Activated CD8-positive, alpha-beta memory T cell treated with anti-CD3 and anti-CD28 coated beads for 4 hours (primary cell): Measurements from ENCODE around the gene SHANK3.

Source experiments
- DNase-seq, 2 donors: peaks; one replicate each; pipeline ENCODE4 v3.0.0-alpha.2; 2020; ENCODE audit warnings: low read depth in 2 of 2

The SHANK3 gene

GRCh38 chr22:50699001-50699755 lies 26.6 kb downstream of the SHANK3 start:
- no peak for DNase-seq

GRCh38 chr22:50699756-50700386 lies 27.2 kb downstream of the SHANK3 start:
- DNase-seq = no peak

DNA sequence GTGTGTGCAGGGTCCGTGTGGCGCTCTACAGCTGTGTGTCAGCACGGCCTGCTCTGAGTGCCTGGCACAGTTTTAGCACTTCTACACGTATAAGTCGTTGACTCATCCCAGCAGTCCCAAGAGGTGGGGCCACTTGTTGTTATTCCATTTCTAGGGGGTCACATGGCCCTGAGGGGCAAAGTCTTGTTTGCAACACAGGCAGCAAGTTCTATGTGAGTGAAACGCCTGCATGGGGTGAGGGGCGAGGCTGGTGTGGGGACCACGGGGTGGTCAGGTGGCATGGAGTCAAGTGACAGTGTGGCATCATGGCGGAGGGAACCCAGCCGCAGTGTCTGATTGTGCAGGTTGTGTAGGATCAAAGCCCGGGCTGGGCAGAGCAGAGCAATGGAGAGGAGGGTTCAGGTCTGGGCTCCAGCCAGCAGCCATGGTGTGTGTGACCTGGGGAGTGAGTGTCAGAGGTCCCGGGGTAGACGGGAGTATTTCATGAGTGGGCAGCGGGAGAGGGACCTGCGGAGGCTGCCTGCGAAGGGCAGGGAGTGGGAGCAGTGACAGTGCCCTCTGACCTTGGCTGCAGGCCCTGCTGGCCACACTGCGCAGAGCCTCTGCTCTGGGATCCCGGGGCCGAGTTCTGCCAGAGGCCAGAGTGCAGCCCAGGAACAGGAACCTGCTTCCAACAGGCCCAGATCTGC lies 27.9 kb downstream of the SHANK3 start:
- no peak for DNase-seq

- DNase-seq = no peak
These were observed 28.4 kb downstream of the SHANK3 start for GRCh38 chr22:50701076-50701419.

DNA sequence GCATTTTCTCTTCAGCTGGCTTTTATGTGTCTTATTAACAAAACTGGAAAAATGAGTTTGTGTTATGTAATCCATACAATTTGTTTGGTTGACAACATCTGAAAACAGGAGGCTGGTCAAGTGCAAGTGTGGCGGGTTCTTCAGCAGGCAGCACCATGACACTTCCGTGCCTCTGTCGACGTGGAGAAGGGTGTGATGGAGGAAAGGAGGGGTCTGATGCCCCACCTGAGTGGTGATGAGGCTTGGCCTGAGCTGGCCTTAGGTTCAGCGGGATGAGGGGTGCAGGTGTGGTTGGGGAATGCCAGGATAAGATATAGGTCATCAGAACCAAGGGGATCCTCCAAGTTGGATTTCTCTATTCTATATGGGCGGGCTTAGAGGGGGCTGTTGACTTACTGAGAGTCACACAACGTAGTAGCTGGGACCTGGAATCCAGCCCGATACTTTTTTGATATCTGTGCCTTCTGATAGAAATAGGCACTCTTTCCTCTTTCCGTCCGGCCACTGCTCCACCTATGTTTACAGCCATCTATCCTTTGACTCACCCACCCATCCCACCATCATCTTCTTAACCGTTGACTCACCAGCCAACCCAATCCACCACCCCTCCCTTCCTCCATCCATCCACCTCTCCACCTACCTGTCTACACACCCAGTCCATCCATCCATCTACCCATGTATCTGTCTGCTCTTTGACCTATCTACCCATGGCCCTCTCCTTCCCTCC lies 29.0 kb downstream of the SHANK3 start:
- no peak for DNase-seq

- DNase-seq = no peak
These were observed 29.6 kb downstream of the SHANK3 start for GRCh38 chr22:50702261-50702671.

DNA sequence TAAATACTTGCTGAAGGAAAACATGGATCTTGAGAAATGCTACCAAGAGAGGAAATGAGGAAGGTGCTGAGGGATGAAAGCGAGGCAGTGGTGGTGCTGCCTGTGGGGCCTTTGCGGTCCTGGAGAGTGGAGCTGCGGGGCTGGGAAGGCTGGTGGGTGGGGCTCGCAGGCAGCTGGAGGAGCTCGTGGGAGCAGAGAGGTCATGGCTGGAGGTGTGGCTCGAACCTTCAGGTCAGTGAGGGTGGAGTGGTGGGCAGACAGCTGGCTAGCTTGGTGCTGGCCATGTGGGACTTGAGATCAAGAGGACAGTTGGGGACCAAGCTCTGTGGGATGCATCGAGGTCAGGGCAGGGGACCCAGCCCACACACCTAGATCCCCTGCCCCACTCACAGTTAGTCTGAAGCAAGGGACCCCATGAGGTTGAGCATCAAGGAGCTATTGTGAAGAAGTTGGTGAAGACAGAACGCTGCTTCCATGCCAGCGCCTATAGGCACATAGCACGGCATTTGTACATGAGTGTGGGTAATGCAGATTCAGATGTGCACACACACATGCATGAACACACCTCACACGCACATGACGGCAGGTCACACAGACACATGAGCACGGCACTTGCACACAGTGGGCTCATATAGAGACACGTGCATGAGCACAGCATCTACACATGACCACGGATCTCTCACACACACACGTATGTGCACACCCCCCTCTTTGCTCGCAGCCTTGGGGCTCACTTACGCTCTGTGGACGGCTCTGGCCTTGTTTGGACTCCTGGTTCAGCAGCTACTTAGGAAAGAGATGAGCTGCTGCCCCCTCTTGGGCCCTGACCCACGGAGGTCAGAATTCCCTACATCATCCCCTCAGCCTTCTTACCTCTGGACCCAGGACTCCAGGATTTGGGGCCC lies 30.4 kb downstream of the SHANK3 start:
- no peak for DNase-seq

- DNase-seq = no peak
These were observed 31.3 kb downstream of the SHANK3 start for GRCh38 chr22:50703726-50704509.

DNA sequence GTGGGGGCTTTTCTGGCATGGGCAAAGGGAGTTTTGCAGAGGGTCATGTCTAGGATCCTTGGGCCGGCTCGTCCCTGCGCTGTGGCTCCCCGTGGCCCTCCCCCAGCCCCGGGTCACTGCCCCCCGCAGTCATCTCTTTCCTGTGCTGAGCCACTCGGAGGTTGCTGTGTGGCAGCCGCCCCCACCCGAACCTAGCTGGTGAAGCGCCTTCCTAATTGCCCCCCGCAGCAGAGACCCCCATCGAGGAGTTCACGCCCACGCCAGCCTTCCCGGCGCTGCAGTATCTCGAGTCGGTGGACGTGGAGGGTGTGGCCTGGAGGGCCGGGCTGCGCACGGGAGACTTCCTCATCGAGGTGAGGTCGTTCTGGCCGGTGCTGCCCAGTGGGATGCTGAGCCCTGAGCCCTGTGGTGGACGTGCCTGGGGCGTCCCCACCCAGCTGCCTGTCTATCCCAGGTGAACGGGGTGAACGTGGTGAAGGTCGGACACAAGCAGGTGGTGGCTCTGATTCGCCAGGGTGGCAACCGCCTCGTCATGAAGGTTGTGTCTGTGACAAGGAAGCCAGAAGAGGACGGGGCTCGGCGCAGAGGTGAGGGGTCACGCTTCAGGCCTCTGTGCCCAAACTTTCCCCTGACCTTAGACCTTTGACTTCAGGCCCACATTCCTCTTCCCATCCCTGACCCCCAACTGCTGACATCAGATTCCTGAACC lies 32.0 kb downstream of the SHANK3 start:
- no peak for DNase-seq

DNA sequence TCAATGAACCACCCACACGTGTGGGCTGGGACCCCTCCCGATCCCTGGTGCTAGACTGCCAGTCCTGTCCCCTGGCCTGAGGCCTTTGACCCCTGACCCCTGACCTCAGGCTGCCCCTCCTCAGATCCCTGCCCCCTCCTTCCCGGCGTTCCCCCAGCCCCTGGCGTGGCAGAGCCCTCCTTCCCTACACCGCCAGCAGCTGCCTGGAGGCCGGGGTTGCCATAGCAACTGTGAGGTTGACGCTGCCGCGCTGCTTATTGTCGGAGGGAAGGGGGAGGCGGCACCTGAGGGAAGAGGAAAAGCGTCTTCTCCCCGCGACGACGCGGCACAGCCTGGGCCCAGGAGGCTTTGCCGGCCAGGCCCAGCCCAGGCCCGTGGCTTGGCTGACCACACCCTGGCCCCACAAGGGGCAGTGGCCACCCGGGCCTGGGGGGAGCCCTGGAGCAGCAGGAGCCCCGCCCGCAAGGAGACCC lies 32.6 kb downstream of the SHANK3 start:
- no peak for DNase-seq

DNA sequence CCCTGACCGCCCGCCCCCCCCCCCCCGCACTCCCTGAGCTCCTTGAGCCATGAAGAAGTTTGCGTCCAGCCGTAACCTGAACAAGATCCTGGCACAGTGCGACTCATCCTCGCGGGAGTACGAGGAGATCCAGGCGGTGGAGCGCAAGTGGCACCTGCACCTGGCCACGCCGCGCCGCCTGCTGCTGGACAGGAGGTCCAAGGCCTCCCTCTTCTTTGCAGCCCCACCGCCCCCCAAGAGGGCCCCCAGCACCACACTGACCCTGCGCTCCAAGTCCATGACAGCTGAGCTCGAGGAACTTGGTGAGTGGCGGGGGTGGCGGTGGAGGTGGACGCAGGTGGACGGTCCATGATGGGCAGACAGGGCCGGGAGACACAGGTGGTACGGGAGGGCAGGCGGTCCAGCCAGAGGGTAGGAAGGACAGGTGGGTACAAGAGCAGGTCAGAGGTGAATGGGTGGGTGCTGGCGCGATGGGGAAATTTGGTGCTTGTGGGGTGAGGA lies 33.3 kb downstream of the SHANK3 start:
- DNase-seq = no peak

DNA sequence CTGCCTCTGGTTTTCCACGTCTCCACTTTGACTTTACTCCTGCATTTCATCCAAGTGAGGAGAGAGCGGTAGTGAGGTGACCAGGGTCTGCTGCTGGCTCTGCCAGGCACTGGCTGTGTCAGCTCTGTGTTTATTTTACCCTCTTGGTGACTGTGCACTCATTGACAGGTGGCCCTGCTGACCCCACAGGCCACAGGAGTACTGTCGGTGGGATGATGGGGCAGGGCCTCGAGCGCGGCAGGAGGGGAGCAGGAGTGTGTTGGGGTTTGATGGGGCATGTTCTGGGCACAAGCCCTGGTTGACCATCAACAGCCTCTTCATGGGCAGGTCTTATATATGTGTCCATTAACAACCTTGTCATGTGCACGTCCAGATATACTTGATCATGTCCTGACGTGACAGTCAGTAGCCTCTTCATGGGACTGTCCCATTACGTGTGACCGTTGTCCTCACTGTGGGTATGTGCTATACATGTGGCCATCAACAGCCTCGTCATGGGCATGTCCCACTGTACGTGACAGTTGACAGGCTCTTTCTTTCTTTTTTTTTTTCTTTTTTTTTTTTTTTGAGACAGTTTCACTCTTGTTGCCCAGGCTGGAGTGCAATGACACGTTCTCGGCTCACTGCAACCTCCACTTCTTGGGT lies 34.0 kb downstream of the SHANK3 start:
- no peak for DNase-seq

DNA sequence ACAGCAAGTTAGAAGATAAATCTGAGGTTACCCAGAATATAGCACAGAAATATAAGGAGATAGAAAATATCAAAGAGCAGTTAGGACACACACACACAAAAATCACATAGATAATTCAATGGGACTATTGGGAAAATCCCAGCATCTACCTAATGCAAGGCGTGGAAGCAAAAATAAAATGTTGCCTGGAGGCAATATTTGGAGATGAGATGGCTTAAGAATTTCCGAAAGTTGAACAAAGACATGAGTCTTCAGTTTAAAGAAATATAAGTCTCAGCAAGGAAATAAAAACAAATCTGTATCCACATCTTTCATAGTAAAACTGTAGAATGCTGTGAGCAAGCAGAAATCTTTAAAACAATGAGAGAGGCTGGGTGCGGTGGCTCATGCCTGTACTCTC lies 35.9 kb downstream of the SHANK3 start:
- DNase-seq = no peak

DNA sequence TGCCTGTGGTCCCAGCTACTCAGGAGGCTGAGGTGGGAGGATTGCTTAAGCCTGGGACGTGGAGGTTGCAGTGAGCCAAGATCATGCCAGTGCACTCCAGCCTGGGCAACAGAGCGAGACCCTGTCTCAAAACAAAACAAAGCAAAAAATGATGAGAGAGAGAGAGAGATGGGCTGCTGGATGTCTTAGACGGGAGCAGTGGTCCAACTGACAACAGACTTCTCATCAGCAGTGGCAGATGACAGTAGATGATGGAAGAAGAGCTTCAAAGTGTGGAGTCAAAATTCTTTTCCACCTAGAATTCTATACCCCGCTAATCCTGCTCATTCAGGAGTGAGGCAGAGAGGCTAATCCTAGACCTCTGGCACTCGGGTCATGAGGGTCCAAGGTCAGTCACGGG lies 36.4 kb downstream of the SHANK3 start:
- no peak for DNase-seq

DNA sequence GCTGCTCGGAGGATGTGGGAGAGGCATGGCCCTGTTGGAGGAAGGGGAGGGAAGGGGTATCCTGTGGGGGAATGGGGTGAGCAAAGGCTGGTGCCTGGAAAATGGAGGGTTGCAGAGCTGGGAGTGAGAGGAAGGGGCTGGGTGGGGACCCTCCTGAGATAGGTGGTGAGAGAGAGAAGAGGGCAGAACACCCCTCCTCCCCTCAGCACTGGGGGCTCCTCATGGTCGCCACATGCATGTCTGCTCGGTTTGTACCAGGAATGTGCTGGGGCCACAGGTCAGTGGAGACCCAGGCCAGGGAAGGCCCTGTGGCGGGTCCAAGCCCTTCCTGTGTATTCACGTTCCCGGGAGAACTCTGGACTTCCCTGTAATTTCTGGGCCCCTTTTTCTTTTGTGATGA lies 37.6 kb downstream of the SHANK3 start:
- DNase-seq = no peak

DNA sequence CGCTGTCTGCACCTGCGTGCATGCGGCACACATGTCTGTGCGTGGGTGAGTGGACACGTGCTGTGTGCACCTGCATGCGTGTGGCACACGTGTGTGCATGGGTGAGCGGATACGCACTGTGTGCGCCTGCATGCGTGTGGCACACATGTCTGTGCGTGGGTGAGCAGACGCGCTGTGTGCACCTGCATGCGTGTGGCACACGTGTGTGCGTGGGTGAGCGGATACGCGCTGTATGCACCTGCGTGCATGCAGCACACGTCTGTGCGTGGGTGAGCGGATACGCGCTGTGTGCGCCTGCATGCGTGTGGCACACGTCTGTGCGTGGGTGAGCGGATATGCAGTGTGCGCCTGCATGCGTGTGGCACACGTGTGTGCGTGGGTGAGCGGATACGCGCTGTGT lies 38.3 kb downstream of the SHANK3 start:
- DNase-seq = no peak

DNA sequence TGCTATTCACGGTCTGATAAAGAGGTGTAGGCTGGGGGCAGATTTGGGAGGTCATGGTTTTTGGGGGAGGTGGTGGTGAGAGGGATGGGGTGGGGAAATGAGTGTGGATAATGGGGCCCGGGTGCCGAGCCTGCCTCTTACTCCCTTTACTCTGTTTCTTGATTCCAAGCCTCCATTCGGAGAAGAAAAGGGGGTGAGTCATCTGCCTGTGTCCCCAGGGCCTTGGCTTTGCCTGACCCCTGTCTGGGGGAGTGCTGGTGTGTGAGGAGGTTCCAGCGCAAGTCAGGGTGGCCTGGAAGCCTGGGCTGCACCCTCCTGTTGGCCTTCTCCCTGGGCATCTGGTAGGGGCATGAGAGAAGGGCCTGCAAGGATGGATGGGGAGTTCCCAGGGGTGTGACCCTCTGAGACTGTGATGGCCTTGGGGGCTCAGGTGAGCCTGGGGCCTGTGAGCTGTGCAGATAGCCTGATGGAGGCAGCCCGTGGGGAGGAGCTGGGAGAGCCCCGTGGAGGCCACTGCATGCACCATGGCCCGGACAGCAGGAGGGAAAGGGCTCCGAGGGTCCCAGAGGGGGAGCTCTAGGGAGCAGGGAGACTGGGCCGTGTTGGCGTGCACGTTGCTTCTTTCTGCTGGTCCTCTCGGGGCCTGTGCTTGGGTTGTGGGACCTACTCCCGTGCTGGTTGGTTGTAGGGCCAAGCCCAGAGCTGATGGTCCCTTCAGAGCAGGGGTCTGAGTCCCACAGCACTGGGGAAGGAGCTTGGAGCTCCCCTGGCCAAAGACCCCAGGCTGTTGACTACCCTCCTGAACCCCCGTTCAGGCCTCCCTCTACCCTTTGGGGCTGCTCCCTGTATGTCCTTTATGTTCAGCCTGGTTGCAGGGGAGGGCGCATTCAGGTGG lies 39.1 kb downstream of the SHANK3 start:
- DNase-seq = no peak
